ENCODE results near the gene NYNRIN. TPM values are rescaled to one million over a fixed set of nuclear protein-coding genes. Genes with fewer than 3 reads are reported as not detected.

The NYNRIN gene
- total RNA-seq, 1 donor from 2014 or later: 6.0 TPM

DNA sequence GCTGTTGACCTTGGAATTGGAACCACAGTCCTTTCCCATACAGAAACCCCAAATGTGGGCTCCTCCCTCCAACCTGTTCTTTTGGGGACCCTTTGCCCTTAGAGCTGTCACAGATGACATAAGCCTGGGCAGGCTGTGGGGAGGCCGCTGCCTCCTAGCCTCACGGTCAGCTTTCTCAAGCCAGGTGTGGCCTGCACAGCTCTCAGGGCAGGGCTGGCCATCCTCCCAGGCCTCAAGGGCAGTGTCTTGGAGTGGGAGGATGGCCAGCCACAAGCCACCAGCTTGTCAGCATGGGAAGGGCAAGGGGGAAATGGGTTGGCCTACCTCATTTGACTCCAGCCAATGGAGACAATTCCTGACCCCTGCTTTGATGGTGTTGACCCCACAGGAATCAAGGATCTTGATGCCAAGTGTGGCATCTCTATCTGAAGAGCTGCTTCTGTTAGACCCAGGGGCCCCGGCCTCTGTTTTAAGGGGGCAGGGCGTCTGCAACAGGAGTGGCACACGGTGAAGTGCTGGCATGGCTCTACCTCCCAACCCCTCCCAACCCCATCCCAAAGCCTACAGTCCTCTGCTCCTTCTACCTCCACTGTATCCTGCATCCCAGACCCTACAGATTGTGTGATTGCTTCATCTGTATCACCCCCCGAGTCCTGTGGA is 19.2 kb downstream of the NYNRIN start:
- no peak for DNase-seq (ENCODE audit: low read depth)
- no peaks in the 10 kb centered on the region for H3K27me3 ChIP-seq (ENCODE audit: control insufficient read depth, insufficient read depth, low read length)
- no peak overlapping the region for H3K4me3 ChIP-seq (ENCODE audit: low read depth, low read length)
- TF ChIP-seq, protein P1, sequence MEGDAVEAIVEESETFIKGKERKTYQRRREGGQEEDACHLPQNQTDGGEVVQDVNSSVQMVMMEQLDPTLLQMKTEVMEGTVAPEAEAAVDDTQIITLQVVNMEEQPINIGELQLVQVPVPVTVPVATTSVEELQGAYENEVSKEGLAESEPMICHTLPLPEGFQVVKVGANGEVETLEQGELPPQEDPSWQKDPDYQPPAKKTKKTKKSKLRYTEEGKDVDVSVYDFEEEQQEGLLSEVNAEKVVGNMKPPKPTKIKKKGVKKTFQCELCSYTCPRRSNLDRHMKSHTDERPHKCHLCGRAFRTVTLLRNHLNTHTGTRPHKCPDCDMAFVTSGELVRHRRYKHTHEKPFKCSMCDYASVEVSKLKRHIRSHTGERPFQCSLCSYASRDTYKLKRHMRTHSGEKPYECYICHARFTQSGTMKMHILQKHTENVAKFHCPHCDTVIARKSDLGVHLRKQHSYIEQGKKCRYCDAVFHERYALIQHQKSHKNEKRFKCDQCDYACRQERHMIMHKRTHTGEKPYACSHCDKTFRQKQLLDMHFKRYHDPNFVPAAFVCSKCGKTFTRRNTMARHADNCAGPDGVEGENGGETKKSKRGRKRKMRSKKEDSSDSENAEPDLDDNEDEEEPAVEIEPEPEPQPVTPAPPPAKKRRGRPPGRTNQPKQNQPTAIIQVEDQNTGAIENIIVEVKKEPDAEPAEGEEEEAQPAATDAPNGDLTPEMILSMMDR (IDR thresholded peaks at IDR 0.05; ENCODE audit: insufficient read depth, low read length, poor library complexity, severe bottlenecking): no peak
- no peaks in the 10 kb centered on the region for H3K36me3 ChIP-seq (ENCODE audit: control insufficient read depth, insufficient read depth, low read length)

DNA sequence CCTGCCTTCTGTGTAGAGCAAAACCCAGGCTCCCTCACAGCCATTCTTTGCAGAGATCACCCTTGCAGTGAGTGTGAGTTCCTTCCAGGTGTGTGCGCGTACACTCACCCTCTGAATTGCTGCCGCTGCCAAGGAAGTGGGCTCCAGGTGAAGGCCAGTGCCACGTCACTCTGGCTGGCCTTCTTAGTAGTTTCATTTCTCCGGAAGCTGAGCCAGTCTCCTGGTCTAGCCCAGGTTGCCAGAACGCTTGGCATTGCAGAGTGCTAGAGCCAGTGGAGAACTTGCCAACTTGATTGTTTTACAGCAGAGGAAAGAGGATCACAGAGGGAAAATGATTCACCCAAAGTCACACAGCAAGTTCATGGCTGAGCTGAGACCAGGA is 19.7 kb downstream of the NYNRIN start:
- Histone ChIP-seq H3K36me3 (ENCODE audit: control insufficient read depth, insufficient read depth, low read length) (no peaks in the 10 kb centered on the region), H3K27me3 (ENCODE audit: control insufficient read depth, insufficient read depth, low read length) (no peaks in the 10 kb centered on the region), H3K4me3 (ENCODE audit: low read depth, low read length) (no peak overlapping the region)
- DNase-seq (ENCODE audit: low read depth): no peak
- TF ChIP-seq, protein P1 (IDR thresholded peaks at IDR 0.05; ENCODE audit: insufficient read depth, low read length, poor library complexity, severe bottlenecking): no peak

DNA sequence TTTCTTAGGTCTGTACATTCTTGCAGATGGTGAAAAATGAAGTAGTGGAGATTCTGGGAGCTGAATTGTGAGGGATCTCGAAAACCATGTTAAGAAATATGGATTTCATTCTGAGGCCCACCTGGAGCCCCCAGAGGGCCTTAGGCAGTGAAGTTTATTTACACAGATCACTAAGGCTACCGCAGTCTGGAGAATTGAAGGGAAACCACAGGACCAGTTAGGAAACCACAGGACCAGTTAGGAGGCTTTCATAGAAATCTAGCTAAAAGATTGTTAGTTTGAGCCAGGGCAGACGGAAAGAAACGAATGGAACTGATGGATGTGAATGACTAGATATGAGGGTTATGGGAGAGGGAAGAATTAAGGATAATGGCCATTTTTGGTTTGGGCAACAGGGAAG is 23.5 kb downstream of the NYNRIN start:
- Histone ChIP-seq H3K36me3 (ENCODE audit: control insufficient read depth, insufficient read depth, low read length) (no peaks in the 10 kb centered on the region), H3K27me3 (ENCODE audit: control insufficient read depth, insufficient read depth, low read length) (no peaks in the 10 kb centered on the region)
- TF ChIP-seq, protein P1 (IDR thresholded peaks at IDR 0.05; ENCODE audit: insufficient read depth, low read length, poor library complexity, severe bottlenecking): no peak

DNA sequence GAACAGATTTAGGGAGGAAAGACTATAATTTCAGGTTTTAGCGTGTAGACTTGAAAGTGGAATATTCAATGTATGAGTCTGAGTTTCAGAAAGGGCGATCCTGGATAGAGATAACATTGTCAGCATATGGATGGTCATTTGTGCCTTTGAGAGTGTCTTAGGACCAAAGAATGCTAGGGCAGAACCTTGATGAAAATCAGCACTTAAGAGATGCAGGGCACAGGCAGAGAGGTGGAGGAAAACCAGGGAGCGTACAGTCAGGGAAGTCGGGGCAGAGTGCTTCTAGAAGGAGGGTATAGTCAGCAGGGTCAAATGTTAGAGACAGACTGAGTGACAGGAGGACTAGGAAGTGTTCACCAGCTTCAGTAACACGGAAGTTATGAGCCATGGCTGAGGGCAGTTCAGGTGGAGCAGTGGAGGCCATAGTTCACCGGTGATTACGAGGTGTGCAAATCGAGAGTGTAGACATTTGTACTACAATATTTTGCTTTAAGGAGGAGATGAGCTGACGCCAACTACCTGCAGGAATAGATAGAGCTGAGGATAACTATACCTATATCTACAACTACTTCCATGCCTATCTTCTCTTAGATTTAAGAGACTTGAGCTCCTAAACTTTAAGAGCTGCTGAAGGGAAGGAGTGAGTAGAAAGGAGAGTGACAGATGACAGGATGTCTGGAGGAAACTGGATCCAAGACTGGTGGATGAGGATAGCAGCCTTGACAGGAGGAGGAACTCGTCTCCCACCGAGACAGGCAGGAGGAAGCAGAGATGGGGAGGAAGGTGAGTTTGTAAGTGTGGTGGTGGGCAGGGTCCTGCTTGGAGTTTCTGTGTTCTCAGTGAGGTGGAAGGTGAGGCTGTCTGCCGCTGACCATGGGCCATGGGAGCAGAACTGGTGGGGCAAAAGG is 24.1 kb downstream of the NYNRIN start:
- Histone ChIP-seq H3K4me3 (ENCODE audit: low read depth, low read length) (no peak overlapping the region), H3K27me3 (ENCODE audit: control insufficient read depth, insufficient read depth, low read length) (no peaks in the 10 kb centered on the region), H3K36me3 (ENCODE audit: control insufficient read depth, insufficient read depth, low read length) (no peaks in the 10 kb centered on the region)
- no peak for DNase-seq (ENCODE audit: low read depth)
- TF ChIP-seq, protein P1 (IDR thresholded peaks at IDR 0.05; ENCODE audit: insufficient read depth, low read length, poor library complexity, severe bottlenecking): no peak

More for the DNA sequence above, 23.5 kb downstream of the NYNRIN start:
- no peak overlapping the region for H3K4me3 ChIP-seq (ENCODE audit: low read depth, low read length)
- DNase-seq (ENCODE audit: low read depth): no peak

DNA sequence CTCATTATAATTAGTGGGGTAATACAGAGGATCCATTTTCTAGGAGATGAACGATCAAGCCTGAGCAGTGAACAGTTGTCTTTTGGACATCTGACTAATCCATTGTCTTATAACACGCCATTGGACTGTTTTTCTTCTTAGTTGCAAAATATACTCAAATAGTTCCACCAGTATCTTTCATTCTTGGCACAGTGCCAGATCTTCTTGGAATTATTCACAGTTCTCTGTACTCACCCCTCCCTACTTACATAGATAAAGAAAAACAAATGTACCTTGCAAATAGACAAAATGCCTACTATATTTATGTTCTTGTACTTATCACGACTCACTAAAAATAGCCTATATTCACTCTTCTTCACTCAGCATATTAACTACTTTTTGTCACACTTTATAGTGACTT is 26.9 kb downstream of the NYNRIN start:
- H3K27me3 ChIP-seq (ENCODE audit: control insufficient read depth, insufficient read depth, low read length): no peaks in the 10 kb centered on the region
- TF ChIP-seq, protein P1 (IDR thresholded peaks at IDR 0.05; ENCODE audit: insufficient read depth, low read length, poor library complexity, severe bottlenecking): no peak
- H3K4me3 ChIP-seq (ENCODE audit: low read depth, low read length): no peak overlapping the region
- no peaks in the 10 kb centered on the region for H3K36me3 ChIP-seq (ENCODE audit: control insufficient read depth, insufficient read depth, low read length)
- no peak for DNase-seq (ENCODE audit: low read depth)

Data from kidney epithelial cell (primary cell).